HEK293T (cell line): ENCODE results near the gene MYLK2.

ENCODE experiments used
- ARNT ChIP-seq: fragments of 450-650 bp; IDR thresholded peaks from 2 replicates; pipeline ENCODE4 v1.6.1; 2017; ENCODE audit warnings: mild to moderate bottlenecking
- ELF4 ChIP-seq: fragments of 450-650 bp; IDR thresholded peaks from 2 replicates; pipeline ENCODE4 v1.6.1; 2017; ENCODE audit warnings: antibody characterized with exemption
- FOXK2 ChIP-seq: fragments of 450-650 bp; IDR thresholded peaks from 2 replicates; pipeline ENCODE4 v1.6.1; 2016; ENCODE audit warnings: mild to moderate bottlenecking
- FOXM1 ChIP-seq: fragments of 450-650 bp; IDR thresholded peaks from 2 replicates; pipeline ENCODE4 v1.6.1; 2017; ENCODE audit warnings: mild to moderate bottlenecking, borderline replicate concordance
- HDGF ChIP-seq: fragments of 450-650 bp; IDR thresholded peaks from 2 replicates; pipeline ENCODE4 v1.6.1; 2017; ENCODE audit warnings: antibody characterized with exemption, borderline replicate concordance
- L3MBTL2 ChIP-seq: fragments of 450-650 bp; conservative IDR thresholded peaks from 2 replicates; pipeline ENCODE4 v1.6.1; 2016; ENCODE audit warnings: mild to moderate bottlenecking
- NFRKB ChIP-seq: fragments of 450-650 bp; IDR thresholded peaks from 2 replicates; pipeline ENCODE4 v1.6.1; 2016; ENCODE audit warnings: mild to moderate bottlenecking, moderate library complexity
- SP1 ChIP-seq: fragments of 450-650 bp; IDR thresholded peaks from 2 replicates; pipeline ENCODE4 v1.6.1; 2017

- TF ChIP-seq ELF4 (no peak), L3MBTL2 (no peak), NFRKB (no peak), HDGF (no peak), ARNT (no peak), FOXK2 (no peak), FOXM1 (no peak), SP1 (no peak)
Measured at GRCh38 chr20:31819083-31819784, at the start of gene MYLK2.
